IPS-18c (cell line): ENCODE results near the gene CDK11B.
"Not testable (repeated sequence)": the region's sequence is repeated elsewhere in the genome, so short reads cannot be mapped to it uniquely, and the experiment has no call there.

Source experiments
- H3K4me3 ChIP-seq: 2 replicates; pipeline ENCODE4 v1.7.0; 2013; ENCODE audit warnings: low read depth, mild to moderate bottlenecking, low read length, moderate library complexity; ENCODE audit not compliant: insufficient read depth
- H3K9me3 ChIP-seq: one replicate; pipeline ENCODE4 v1.6.1; 2013; ENCODE audit warnings: mild to moderate bottlenecking, low read length, moderate library complexity; ENCODE audit not compliant: control insufficient read depth, insufficient read depth

The CDK11B gene

GRCh38 chr1:1669468-1670440 lies 10.9 kb upstream of the CDK11B start:
- Histone ChIP-seq H3K4me3 (no peak overlapping the region), H3K9me3 (no peaks in the 10 kb centered on the region)

GRCh38 chr1:1666526-1666925 lies 7.7 kb upstream of the CDK11B start:
- H3K4me3 ChIP-seq, result no peak overlapping the region

GRCh38 chr1:1665815-1666251 lies 7.0 kb upstream of the CDK11B start:
- no peak overlapping the region for H3K4me3 ChIP-seq
- no peaks in the 10 kb centered on the region for H3K9me3 ChIP-seq

More at GRCh38 chr1:1666526-1666925, 7.7 kb upstream of the CDK11B start:
- no peaks in the 10 kb centered on the region for H3K9me3 ChIP-seq

GRCh38 chr1:1664941-1665814 lies 6.4 kb upstream of the CDK11B start:
- no peaks in the 10 kb centered on the region for H3K9me3 ChIP-seq
- H3K4me3 ChIP-seq, result no peak overlapping the region

- not testable (repeated sequence) for H3K4me3 ChIP-seq, H3K9me3 ChIP-seq
Observed at GRCh38 chr1:1664318-1664717, 5.5 kb upstream of the CDK11B start.

GRCh38 chr1:1662830-1663560 lies 4.2 kb upstream of the CDK11B start:
- H3K9me3 ChIP-seq, H3K4me3 ChIP-seq: not testable (repeated sequence)

- not testable (repeated sequence) for H3K4me3 ChIP-seq, H3K9me3 ChIP-seq
Observed at GRCh38 chr1:1662392-1662791, 3.6 kb upstream of the CDK11B start.

GRCh38 chr1:1648265-1648664 lies 10.5 kb downstream of the CDK11B start:
- not testable (repeated sequence) for H3K9me3 ChIP-seq, H3K4me3 ChIP-seq

GRCh38 chr1:1647567-1648241 lies 11.1 kb downstream of the CDK11B start:
- not testable (repeated sequence) for H3K4me3 ChIP-seq, H3K9me3 ChIP-seq

GRCh38 chr1:1646326-1646725 lies 12.5 kb downstream of the CDK11B start:
- H3K4me3 ChIP-seq, H3K9me3 ChIP-seq: not testable (repeated sequence)

- H3K9me3 ChIP-seq, H3K4me3 ChIP-seq: not testable (repeated sequence)
Observed at GRCh38 chr1:1640711-1641461, 17.9 kb downstream of the CDK11B start.

- H3K4me3 ChIP-seq, H3K9me3 ChIP-seq: not testable (repeated sequence)
Observed at GRCh38 chr1:1640081-1640480, 18.7 kb downstream of the CDK11B start.

GRCh38 chr1:1639368-1639767 lies 19.4 kb downstream of the CDK11B start:
- not testable (repeated sequence) for H3K9me3 ChIP-seq, H3K4me3 ChIP-seq

- not testable (repeated sequence) for H3K4me3 ChIP-seq, H3K9me3 ChIP-seq
Observed at GRCh38 chr1:1638528-1638927, 20.3 kb downstream of the CDK11B start.

- not testable (repeated sequence) for H3K9me3 ChIP-seq, H3K4me3 ChIP-seq
Observed at GRCh38 chr1:1637479-1637875, 21.3 kb downstream of the CDK11B start.
